ENCODE measurements around the gene CCDC192.

The CCDC192 gene

DNA sequence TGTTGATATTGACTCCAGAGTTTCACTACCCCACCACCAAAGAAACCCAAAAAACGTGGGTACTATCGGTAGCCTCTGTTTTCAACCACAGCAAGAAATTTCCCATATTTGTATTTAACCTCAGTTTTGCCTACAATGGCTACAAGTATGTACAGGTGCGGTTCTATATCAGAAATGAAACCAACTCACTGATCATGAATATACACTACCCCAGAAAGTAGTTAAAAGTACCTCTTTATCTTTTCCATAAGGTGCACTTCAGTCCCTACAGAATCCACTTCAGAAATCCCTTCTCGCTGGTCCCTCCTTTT lies 239.8 kb downstream of the CCDC192 start:
- no peak for TF ChIP-seq SNAI2 (CRISPR knock-in tag; IDR thresholded peaks at IDR 0.05)
- no peak for TF ChIP-seq ZC3H10 (CRISPR knock-in tag; IDR thresholded peaks at IDR 0.05)
- TF ChIP-seq PPARA (CRISPR knock-in tag; IDR thresholded peaks at IDR 0.05; ENCODE audit: borderline replicate concordance) = no peak
- no peak for TF ChIP-seq OSR1 (CRISPR knock-in tag; IDR thresholded peaks at IDR 0.05)
- TF ChIP-seq GLIS3 (CRISPR knock-in tag; IDR thresholded peaks at IDR 0.05) = no peak
- no peak for TF ChIP-seq TCF4 (CRISPR knock-in tag; IDR thresholded peaks at IDR 0.05; ENCODE audit: borderline replicate concordance)
- no peak for TF ChIP-seq TOX (CRISPR knock-in tag; IDR thresholded peaks at IDR 0.05; ENCODE audit: borderline replicate concordance)
- TF ChIP-seq CSDC2 (CRISPR knock-in tag; IDR thresholded peaks at IDR 0.05) = no peak
- no peak for TF ChIP-seq ISL1 (CRISPR knock-in tag; IDR thresholded peaks at IDR 0.05)
- no peak for TF ChIP-seq CREB5 (CRISPR knock-in tag; IDR thresholded peaks at IDR 0.05; ENCODE audit: low read depth)
- TF ChIP-seq ZNF8 (CRISPR knock-in tag; IDR thresholded peaks at IDR 0.05) = no peak
- no peak for TF ChIP-seq ESRRG (CRISPR knock-in tag; IDR thresholded peaks at IDR 0.05)
- TF ChIP-seq, protein P1, sequence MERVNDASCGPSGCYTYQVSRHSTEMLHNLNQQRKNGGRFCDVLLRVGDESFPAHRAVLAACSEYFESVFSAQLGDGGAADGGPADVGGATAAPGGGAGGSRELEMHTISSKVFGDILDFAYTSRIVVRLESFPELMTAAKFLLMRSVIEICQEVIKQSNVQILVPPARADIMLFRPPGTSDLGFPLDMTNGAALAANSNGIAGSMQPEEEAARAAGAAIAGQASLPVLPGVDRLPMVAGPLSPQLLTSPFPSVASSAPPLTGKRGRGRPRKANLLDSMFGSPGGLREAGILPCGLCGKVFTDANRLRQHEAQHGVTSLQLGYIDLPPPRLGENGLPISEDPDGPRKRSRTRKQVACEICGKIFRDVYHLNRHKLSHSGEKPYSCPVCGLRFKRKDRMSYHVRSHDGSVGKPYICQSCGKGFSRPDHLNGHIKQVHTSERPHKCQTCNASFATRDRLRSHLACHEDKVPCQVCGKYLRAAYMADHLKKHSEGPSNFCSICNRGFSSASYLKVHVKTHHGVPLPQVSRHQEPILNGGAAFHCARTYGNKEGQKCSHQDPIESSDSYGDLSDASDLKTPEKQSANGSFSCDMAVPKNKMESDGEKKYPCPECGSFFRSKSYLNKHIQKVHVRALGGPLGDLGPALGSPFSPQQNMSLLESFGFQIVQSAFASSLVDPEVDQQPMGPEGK (CRISPR knock-in tag; IDR thresholded peaks at IDR 0.05; ENCODE audit: borderline replicate concordance) = no peak
- no peak for TF ChIP-seq POU6F1 (CRISPR knock-in tag; IDR thresholded peaks at IDR 0.05; ENCODE audit: borderline replicate concordance, low read depth)
- TF ChIP-seq, protein P2, sequence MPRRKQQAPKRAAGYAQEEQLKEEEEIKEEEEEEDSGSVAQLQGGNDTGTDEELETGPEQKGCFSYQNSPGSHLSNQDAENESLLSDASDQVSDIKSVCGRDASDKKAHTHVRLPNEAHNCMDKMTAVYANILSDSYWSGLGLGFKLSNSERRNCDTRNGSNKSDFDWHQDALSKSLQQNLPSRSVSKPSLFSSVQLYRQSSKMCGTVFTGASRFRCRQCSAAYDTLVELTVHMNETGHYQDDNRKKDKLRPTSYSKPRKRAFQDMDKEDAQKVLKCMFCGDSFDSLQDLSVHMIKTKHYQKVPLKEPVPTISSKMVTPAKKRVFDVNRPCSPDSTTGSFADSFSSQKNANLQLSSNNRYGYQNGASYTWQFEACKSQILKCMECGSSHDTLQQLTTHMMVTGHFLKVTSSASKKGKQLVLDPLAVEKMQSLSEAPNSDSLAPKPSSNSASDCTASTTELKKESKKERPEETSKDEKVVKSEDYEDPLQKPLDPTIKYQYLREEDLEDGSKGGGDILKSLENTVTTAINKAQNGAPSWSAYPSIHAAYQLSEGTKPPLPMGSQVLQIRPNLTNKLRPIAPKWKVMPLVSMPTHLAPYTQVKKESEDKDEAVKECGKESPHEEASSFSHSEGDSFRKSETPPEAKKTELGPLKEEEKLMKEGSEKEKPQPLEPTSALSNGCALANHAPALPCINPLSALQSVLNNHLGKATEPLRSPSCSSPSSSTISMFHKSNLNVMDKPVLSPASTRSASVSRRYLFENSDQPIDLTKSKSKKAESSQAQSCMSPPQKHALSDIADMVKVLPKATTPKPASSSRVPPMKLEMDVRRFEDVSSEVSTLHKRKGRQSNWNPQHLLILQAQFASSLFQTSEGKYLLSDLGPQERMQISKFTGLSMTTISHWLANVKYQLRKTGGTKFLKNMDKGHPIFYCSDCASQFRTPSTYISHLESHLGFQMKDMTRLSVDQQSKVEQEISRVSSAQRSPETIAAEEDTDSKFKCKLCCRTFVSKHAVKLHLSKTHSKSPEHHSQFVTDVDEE (CRISPR knock-in tag; IDR thresholded peaks at IDR 0.05) = no peak
- TF ChIP-seq ZNF70 (CRISPR knock-in tag; IDR thresholded peaks at IDR 0.05) = no peak
- TF ChIP-seq ZFP30 (CRISPR knock-in tag; IDR thresholded peaks at IDR 0.05) = no peak
- ATAC-seq = no peak

DNA sequence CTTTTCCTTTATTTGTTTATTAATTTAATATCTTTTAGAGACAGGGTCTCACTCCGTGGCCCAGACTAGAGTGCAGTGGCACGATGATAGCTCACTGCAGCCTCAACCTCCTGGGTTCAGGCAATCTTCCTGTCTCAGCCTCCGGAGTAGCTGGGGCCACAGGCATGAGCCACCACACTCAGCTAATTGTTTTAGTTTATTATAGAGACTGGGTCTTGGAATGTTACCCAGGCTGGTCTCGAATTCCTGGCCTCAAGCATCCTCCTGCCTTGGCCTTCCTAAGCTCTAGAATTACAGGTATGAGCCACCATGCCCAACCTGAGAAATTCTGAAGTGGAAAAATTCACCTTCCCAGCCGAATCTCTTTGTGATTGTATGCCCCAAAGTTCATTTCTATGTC lies 240.9 kb downstream of the CCDC192 start:
- no peak for ATAC-seq
- TF ChIP-seq CSDC2 (CRISPR knock-in tag; IDR thresholded peaks at IDR 0.05) (no peak), GLIS3 (CRISPR knock-in tag; IDR thresholded peaks at IDR 0.05) (no peak), ZFP30 (CRISPR knock-in tag; IDR thresholded peaks at IDR 0.05) (no peak), BACH2 (CRISPR knock-in tag; IDR thresholded peaks at IDR 0.05; ENCODE audit: borderline replicate concordance) (no peak), RARB (CRISPR knock-in tag; IDR thresholded peaks at IDR 0.05) (no peak), ZC3H10 (CRISPR knock-in tag; IDR thresholded peaks at IDR 0.05) (no peak), ESRRG (CRISPR knock-in tag; IDR thresholded peaks at IDR 0.05) (no peak), POU6F1 (CRISPR knock-in tag; IDR thresholded peaks at IDR 0.05; ENCODE audit: borderline replicate concordance, low read depth) (no peak)

DNA sequence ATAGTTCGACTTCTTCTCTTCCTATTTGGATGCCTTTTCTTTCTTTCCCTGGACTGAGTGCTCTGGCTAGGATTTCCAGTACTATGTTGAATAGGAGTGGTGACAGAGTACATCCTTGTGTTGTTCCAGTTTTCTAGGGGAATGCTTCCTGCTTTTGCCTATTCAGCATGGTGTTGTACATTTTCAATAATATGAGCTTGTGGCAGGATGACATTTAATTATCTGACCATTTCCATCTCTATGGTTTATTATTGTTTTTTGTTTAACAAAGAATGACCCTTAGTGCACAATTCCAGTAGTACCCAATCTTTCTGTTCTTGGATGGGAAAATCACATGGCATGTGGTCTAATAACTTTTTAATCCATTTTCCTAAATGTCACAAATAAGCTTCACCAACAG lies 244.8 kb downstream of the CCDC192 start:
- ATAC-seq = no peak
- TF ChIP-seq TOX (CRISPR knock-in tag; IDR thresholded peaks at IDR 0.05; ENCODE audit: borderline replicate concordance) = no peak
- no peak for TF ChIP-seq ZC3H10 (CRISPR knock-in tag; IDR thresholded peaks at IDR 0.05)
- TF ChIP-seq SNAI2 (CRISPR knock-in tag; IDR thresholded peaks at IDR 0.05) = no peak
- TF ChIP-seq ZNF8 (CRISPR knock-in tag; IDR thresholded peaks at IDR 0.05) = no peak
- no peak for TF ChIP-seq PPARA (CRISPR knock-in tag; IDR thresholded peaks at IDR 0.05; ENCODE audit: borderline replicate concordance)
- TF ChIP-seq ISL1 (CRISPR knock-in tag; IDR thresholded peaks at IDR 0.05) = no peak
- no peak for TF ChIP-seq ZNF565 (CRISPR knock-in tag; conservative IDR thresholded peaks at IDR 0.05; ENCODE audit: low read depth)
- TF ChIP-seq, protein P2 (CRISPR knock-in tag; IDR thresholded peaks at IDR 0.05) = no peak
- TF ChIP-seq GLIS3 (CRISPR knock-in tag; IDR thresholded peaks at IDR 0.05) = no peak
- no peak for TF ChIP-seq CSDC2 (CRISPR knock-in tag; IDR thresholded peaks at IDR 0.05)
- no peak for TF ChIP-seq ZFP3 (CRISPR knock-in tag; IDR thresholded peaks at IDR 0.05)
- TF ChIP-seq, protein P1 (CRISPR knock-in tag; IDR thresholded peaks at IDR 0.05; ENCODE audit: borderline replicate concordance) = no peak
- TF ChIP-seq RARB (CRISPR knock-in tag; IDR thresholded peaks at IDR 0.05) = no peak
- TF ChIP-seq ESRRG (CRISPR knock-in tag; IDR thresholded peaks at IDR 0.05) = no peak
- no peak for TF ChIP-seq ZFP30 (CRISPR knock-in tag; IDR thresholded peaks at IDR 0.05)

Measured in SK-N-SH treated with all-trans-retinoic acid at 6 μM for 48 hours (cell line).